H9 (cell line): ENCODE results near the gene PCSK6. TPM values are rescaled to one million over a fixed set of nuclear protein-coding genes. Genes with fewer than 3 reads are reported as not detected.

ENCODE experiments used
- DNase-seq: peaks from one replicate; pipeline ENCODE4 v3.0.0-alpha.2; 2017
- H2AFZ ChIP-seq: one replicate; pipeline ENCODE4 v1.6.1; 2013; ENCODE audit warnings: mild to moderate bottlenecking, low read length, control low read depth, moderate library complexity
- H2AK5ac ChIP-seq: 2 replicates; pipeline ENCODE4 v1.6.1; 2013; ENCODE audit warnings: low read length, control low read depth, mixed read lengths; ENCODE audit not compliant: insufficient read length
- H2BK120ac ChIP-seq: one replicate; pipeline ENCODE4 v1.6.1; 2013; ENCODE audit warnings: low read depth, mild to moderate bottlenecking, low read length, control low read depth, inconsistent platforms; ENCODE audit not compliant: poor library complexity, severe bottlenecking
- H2BK12ac ChIP-seq: 2 replicates; pipeline ENCODE4 v1.6.1; 2013; ENCODE audit warnings: low read length, control low read depth, mixed read lengths, low read depth; ENCODE audit not compliant: insufficient read length
- H2BK15ac ChIP-seq: 2 replicates; pipeline ENCODE4 v1.6.1; 2013; ENCODE audit warnings: low read depth, low read length, control low read depth
- H2BK20ac ChIP-seq: one replicate; pipeline ENCODE4 v1.6.1; 2013; ENCODE audit warnings: low read depth, mild to moderate bottlenecking, low read length, control low read depth, inconsistent platforms; ENCODE audit not compliant: poor library complexity, severe bottlenecking
- H2BK5ac ChIP-seq: 2 replicates; pipeline ENCODE4 v1.6.1; 2013; ENCODE audit warnings: low read length, control low read depth, mixed read lengths; ENCODE audit not compliant: insufficient read length
- H3K14ac ChIP-seq: 2 replicates; pipeline ENCODE4 v1.6.1; 2013; ENCODE audit warnings: low read length, control low read depth; ENCODE audit not compliant: insufficient read depth
- H3K18ac ChIP-seq: 2 replicates; pipeline ENCODE4 v1.6.1; 2013; ENCODE audit warnings: low read depth, mild to moderate bottlenecking, mixed read lengths, low read length, control low read depth; ENCODE audit not compliant: insufficient read length
- H3K23ac ChIP-seq: 2 replicates; pipeline ENCODE4 v1.6.1; 2013; ENCODE audit warnings: low read length, control low read depth, mixed read lengths, low read depth; ENCODE audit not compliant: insufficient read length
- H3K23me2 ChIP-seq: 2 replicates; pipeline ENCODE4 v1.6.1; 2013; ENCODE audit warnings: low read depth, mild to moderate bottlenecking, mixed read lengths, low read length, control low read depth; ENCODE audit not compliant: insufficient read length, poor library complexity, severe bottlenecking
- H3K27ac ChIP-seq: 2 replicates; pipeline ENCODE4 v1.5.1; 2013; ENCODE audit warnings: low read length, control low read depth, mixed read lengths, low read depth; ENCODE audit not compliant: insufficient read length
- H3K27me3 ChIP-seq: 2 replicates; pipeline ENCODE4 v1.6.1; 2013; ENCODE audit warnings: low read length, control low read depth, inconsistent platforms; ENCODE audit not compliant: insufficient read depth
- H3K4ac ChIP-seq: 2 replicates; pipeline ENCODE4 v1.6.1; 2013; ENCODE audit warnings: low read depth, mild to moderate bottlenecking, control low read depth, inconsistent platforms, low read length, moderate library complexity
- H3K4me1 ChIP-seq: 2 replicates; pipeline ENCODE4 v1.6.1; 2013; ENCODE audit warnings: low read length, control low read depth, inconsistent platforms; ENCODE audit not compliant: insufficient read depth
- H3K4me2 ChIP-seq: 2 replicates; pipeline ENCODE4 v1.6.1; 2013; ENCODE audit warnings: low read length, control low read depth, mixed read lengths; ENCODE audit not compliant: insufficient read length, insufficient read depth
- H3K56ac ChIP-seq: 2 replicates; pipeline ENCODE4 v1.6.1; 2013; ENCODE audit warnings: low read depth, mild to moderate bottlenecking, mixed read lengths, low read length, control low read depth; ENCODE audit not compliant: insufficient read length
- H3K79me1 ChIP-seq: 2 replicates; pipeline ENCODE4 v1.6.1; 2013; ENCODE audit warnings: low read depth, mild to moderate bottlenecking, moderate library complexity, low read length, control low read depth, inconsistent platforms; ENCODE audit not compliant: insufficient read depth, poor library complexity, severe bottlenecking
- H3K79me2 ChIP-seq: 2 replicates; pipeline ENCODE4 v1.6.1; 2013; ENCODE audit warnings: low read length, control low read depth, inconsistent platforms; ENCODE audit not compliant: insufficient read depth
- H3K9ac ChIP-seq: 2 replicates; pipeline ENCODE4 v1.6.1; 2013; ENCODE audit warnings: low read length, control low read depth, mixed read lengths; ENCODE audit not compliant: insufficient read length; ENCODE audit errors: extremely low read depth
- H3K9me3 ChIP-seq: one replicate; pipeline ENCODE4 v1.6.1; 2013; ENCODE audit warnings: low read depth, low read length, inconsistent platforms; ENCODE audit not compliant: control insufficient read depth
- H3T11ph ChIP-seq: one replicate; pipeline ENCODE4 v1.6.1; 2013; ENCODE audit warnings: mild to moderate bottlenecking, low read length, control low read depth, inconsistent platforms
- H4K20me1 ChIP-seq: one replicate; pipeline ENCODE4 v1.6.1; 2013; ENCODE audit not compliant: control insufficient read depth, insufficient read length, insufficient read depth
- H4K5ac ChIP-seq: 2 replicates; pipeline ENCODE4 v1.6.1; 2013; ENCODE audit warnings: low read depth, mild to moderate bottlenecking, mixed read lengths, low read length, control low read depth; ENCODE audit not compliant: insufficient read length
- H4K8ac ChIP-seq: replicated peaks from 2 replicates; pipeline ENCODE4 v1.6.1; 2013; ENCODE audit warnings: low read length, control low read depth, mixed read lengths, low read depth; ENCODE audit not compliant: insufficient read length
- H4K91ac ChIP-seq: 2 replicates; pipeline ENCODE4 v1.6.1; 2013; ENCODE audit warnings: low read depth, mild to moderate bottlenecking, moderate library complexity, mixed read lengths, low read length, control low read depth; ENCODE audit not compliant: insufficient read length
- H3K27ac Mint-ChIP-seq, 3 experiments: 2 replicates in 2 of 3; 3 replicates in 1 of 3; pipeline ENCODE4 v1.8.0; 2020 to 2021; ENCODE audit warnings: mixed read lengths in 3 of 3, mild to moderate bottlenecking in 1 of 3, moderate library complexity in 1 of 3
- H3K27me3 Mint-ChIP-seq: 2 replicates; pipeline ENCODE4 v1.8.0; 2021; ENCODE audit warnings: low read depth, mild to moderate bottlenecking, moderate library complexity, mixed read lengths
- H3K36me3 Mint-ChIP-seq, 3 experiments: 2 replicates in 2 of 3; 3 replicates in 1 of 3; pipeline ENCODE4 v1.8.0; 2020 to 2021; ENCODE audit warnings: low read depth in 3 of 3, mixed read lengths in 3 of 3; ENCODE audit not compliant: insufficient read depth in 1 of 3
- H3K4me1 Mint-ChIP-seq, 2 experiments: 2 replicates each; pipeline ENCODE4 v1.8.0; 2020; ENCODE audit warnings: mixed read lengths in 2 of 2
- H3K4me3 Mint-ChIP-seq, 2 experiments: 2 replicates in 1 of 2; 3 replicates in 1 of 2; pipeline ENCODE4 v1.8.0; 2020 to 2021; ENCODE audit warnings: mild to moderate bottlenecking in 2 of 2, mixed read lengths in 2 of 2, moderate library complexity in 1 of 2
- H3K9me3 Mint-ChIP-seq, 2 experiments: 2 replicates in 1 of 2; 3 replicates in 1 of 2; pipeline ENCODE4 v1.8.0; 2020; ENCODE audit warnings: mild to moderate bottlenecking in 2 of 2, mixed read lengths in 2 of 2, moderate library complexity in 1 of 2
- WGBS: extraction: QIAGEN DNeasy Blood & Tissue Kit; methylation state at CpG from one replicate; pipeline ENCODE4 v1.1.7; 2013; ENCODE audit warnings: missing lambda C conversion rate, low lambda C conversion rate, mixed read lengths; ENCODE audit not compliant: insufficient read length; ENCODE audit errors: extremely low coverage; 5-methylcytosine and 5-hydroxymethylcytosine counted together
- total RNA-seq: library from RNA; stranded (reverse); gene quantifications from 2 replicates; pipeline ENCODE4 v1.2.1, GENCODE V29; 2021
- TF ChIP-seq, protein P1 (sequence below): fragments of 200-600 bp; sonication (generic); conservative IDR thresholded peaks from 3 replicates; pipeline ENCODE4 v1.8.0; 2021; ENCODE audit warnings: antibody characterized with exemption, mild to moderate bottlenecking

Gene PCSK6
- total RNA-seq, 1 experiment from 2014 or later, result 4.0 TPM

DNA sequence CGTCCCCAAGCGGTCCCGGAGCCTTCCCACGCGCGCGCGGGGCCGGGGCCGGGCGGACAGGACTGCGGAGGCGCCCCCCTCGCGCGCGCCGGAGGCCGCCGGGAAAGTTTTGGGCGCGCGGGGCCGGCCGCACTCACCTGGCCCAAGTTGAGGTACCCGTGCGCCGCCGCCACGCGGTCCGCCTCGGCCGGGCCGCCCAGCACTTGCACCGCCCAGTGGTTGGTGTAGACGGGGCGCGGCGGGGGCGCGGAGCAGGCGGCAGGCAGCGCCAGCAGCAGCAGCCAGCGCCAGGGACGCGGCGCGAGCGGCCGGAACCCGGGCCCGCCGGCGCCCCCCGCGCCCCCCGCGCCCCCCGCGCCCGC is 289 bp downstream of the PCSK6 start:
- TF ChIP-seq, protein P1, sequence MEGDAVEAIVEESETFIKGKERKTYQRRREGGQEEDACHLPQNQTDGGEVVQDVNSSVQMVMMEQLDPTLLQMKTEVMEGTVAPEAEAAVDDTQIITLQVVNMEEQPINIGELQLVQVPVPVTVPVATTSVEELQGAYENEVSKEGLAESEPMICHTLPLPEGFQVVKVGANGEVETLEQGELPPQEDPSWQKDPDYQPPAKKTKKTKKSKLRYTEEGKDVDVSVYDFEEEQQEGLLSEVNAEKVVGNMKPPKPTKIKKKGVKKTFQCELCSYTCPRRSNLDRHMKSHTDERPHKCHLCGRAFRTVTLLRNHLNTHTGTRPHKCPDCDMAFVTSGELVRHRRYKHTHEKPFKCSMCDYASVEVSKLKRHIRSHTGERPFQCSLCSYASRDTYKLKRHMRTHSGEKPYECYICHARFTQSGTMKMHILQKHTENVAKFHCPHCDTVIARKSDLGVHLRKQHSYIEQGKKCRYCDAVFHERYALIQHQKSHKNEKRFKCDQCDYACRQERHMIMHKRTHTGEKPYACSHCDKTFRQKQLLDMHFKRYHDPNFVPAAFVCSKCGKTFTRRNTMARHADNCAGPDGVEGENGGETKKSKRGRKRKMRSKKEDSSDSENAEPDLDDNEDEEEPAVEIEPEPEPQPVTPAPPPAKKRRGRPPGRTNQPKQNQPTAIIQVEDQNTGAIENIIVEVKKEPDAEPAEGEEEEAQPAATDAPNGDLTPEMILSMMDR, result no peak
- no peaks in the 10 kb centered on the region for H3K9me3 ChIP-seq
- H3K79me1 ChIP-seq, result no peaks in the 10 kb centered on the region
- H3K4ac ChIP-seq, result no peak overlapping the region
- no peak overlapping the region for H3K9ac ChIP-seq
- H4K20me1 ChIP-seq, result no peaks in the 10 kb centered on the region
- H3K14ac ChIP-seq, result no peak overlapping the region
- no peak overlapping the region for H2BK15ac ChIP-seq
- no peak for DNase-seq
- H3K27ac Mint-ChIP-seq, result no peak overlapping the region
- H2BK12ac ChIP-seq, result no peak overlapping the region
- no peaks in the 10 kb centered on the region for H3K79me2 ChIP-seq
- no peak overlapping the region for H3K23ac ChIP-seq
- no peak overlapping the region for H2AK5ac ChIP-seq
- no peak overlapping the region for H4K8ac ChIP-seq
- no peak overlapping the region for H3K56ac ChIP-seq
- H2AFZ ChIP-seq, result no peak overlapping the region
- H4K5ac ChIP-seq, result no peak overlapping the region
- no peak overlapping the region for H3K4me2 ChIP-seq
- H3K4me3 Mint-ChIP-seq, result no peak overlapping the region
- H3K4me1 ChIP-seq, result no peaks in the 10 kb centered on the region
- H2BK5ac ChIP-seq, result no peak overlapping the region
- no peak overlapping the region for H4K91ac ChIP-seq
- no peak overlapping the region for H3T11ph ChIP-seq
- peaks cover 16% of the 10 kb centered on the region; the same call in 1 of the 2 replicates for H3K27me3 ChIP-seq
- peaks cover 18 to 22% of the 10 kb centered on the region in 2 experiments for H3K9me3 Mint-ChIP-seq
- H3K27ac ChIP-seq, result no peak overlapping the region
- peaks cover 2 to 7% of the 10 kb centered on the region in 2 experiments; a peak in 3 of 4 replicates for H3K4me1 Mint-ChIP-seq
- no CpG with 5 or more reads among the region's 62 CpGs for WGBS
- no peak overlapping the region for H2BK120ac ChIP-seq
- H3K27me3 Mint-ChIP-seq, result peaks cover 80% of the 10 kb centered on the region
- peaks cover 5% of the 10 kb centered on the region for H3K23me2 ChIP-seq
- no peak overlapping the region for H2BK20ac ChIP-seq
- H3K18ac ChIP-seq, result no peak overlapping the region
- peaks cover 0 to 23% (median 1%) of the 10 kb centered on the region in 3 experiments; a peak in 4 of 7 replicates for H3K36me3 Mint-ChIP-seq
